GM12865 (cell line): Measurements from ENCODE around the gene BEND2.

ENCODE experiments used
- DNase-seq: peaks from one replicate; pipeline ENCODE4 v3.0.0; 2010; ENCODE audit warnings: low read depth
- H3K4me3 ChIP-seq: 2 replicates; pipeline ENCODE4 v1.5.1; 2011; ENCODE audit warnings: mild to moderate bottlenecking, low read depth, low read length, control low read depth
- CTCF ChIP-seq: IDR thresholded peaks from 2 replicates; pipeline ENCODE4 v1.5.1; 2011; ENCODE audit warnings: low read length, control low read depth, low read depth, inconsistent platforms; ENCODE audit not compliant: insufficient read depth; ENCODE audit errors: missing control alignments

Gene BEND2

GRCh38 chrX:18149454-18149853 lies 71.2 kb downstream of the BEND2 start:
- DNase-seq: no peak
- no peak overlapping the region for H3K4me3 ChIP-seq
- TF ChIP-seq CTCF: no peak

- H3K4me3 ChIP-seq: no peak overlapping the region
- peak; percentile 10 for DNase-seq
- TF ChIP-seq CTCF: no peak
These were observed 73.7 kb downstream of the BEND2 start for GRCh38 chrX:18146954-18147353.

DNA sequence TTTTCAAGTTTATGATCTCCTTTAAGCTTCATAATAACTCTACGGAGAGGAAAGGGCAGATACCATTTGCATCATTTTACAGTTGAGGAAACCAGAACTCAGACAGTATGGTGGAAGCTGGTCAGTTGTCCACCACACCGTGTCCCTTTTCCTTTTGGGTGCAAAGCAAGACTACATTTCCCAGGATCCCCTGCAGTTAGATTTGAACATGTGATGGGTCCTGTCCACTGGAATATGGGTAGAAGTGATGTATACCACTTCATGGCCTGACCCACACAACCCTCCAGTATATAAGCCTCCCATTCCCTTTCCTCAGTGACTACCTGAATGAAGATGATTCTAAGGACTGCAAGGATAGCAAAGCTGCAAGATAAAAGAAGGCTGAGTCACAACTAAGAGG lies 74.7 kb downstream of the BEND2 start:
- H3K4me3 ChIP-seq: no peak overlapping the region
- DNase-seq: no peak
- TF ChIP-seq CTCF: no peak

GRCh38 chrX:18136816-18137215 lies 83.9 kb downstream of the BEND2 start:
- no peak for DNase-seq
- no peak for TF ChIP-seq CTCF
- no peak overlapping the region for H3K4me3 ChIP-seq

DNA sequence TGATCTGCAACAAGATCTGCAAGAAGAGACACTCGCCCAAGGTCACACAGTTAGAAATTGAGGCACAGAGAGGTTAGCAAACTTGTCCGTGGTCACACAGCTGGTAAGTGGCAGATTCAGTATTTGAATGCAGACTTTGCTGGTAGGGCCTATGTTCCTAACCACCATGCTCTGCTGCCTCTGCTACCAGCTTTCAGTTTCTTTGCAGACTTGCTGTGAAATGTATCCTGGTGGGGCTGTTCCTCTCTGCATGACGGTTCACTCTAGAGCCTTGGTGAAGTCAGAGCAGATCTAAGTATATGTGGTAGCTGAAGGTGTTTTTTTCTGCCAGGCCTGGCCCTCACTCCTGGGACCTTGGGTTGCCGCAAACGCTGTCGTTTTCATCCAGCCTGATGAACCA lies 87.1 kb downstream of the BEND2 start:
- no peak for TF ChIP-seq CTCF
- no peak overlapping the region for H3K4me3 ChIP-seq
- DNase-seq: peak; percentile 7

- no peak for TF ChIP-seq CTCF
- DNase-seq: peak; percentile 23
- no peak overlapping the region for H3K4me3 ChIP-seq
These were observed 91.0 kb downstream of the BEND2 start for GRCh38 chrX:18129690-18130089.

DNA sequence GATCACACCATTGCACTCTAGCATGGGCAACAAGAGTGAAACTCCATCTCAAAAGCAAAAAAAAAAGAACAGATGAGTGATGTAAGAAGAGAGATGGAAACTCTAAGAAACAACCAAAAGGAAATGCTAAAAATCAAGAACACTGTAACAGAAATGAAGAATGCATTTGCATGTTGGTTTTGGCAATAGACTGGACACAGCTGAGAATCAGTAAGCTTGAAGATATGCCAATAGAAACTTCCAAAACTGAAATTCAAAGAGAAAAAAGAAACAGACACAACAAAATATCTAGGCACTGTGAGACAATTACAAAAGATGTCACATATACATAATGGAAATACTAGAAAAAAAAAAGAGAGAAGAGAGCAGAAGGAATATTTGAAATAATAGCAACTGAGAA lies 93.7 kb downstream of the BEND2 start:
- H3K4me3 ChIP-seq: no peak overlapping the region
- TF ChIP-seq CTCF: no peak
- no peak for DNase-seq
